IPS-20b (cell line): ENCODE measurements around the gene HYAL1.
A peak's percentile ranks its signal among the peaks of the same experiment; 100 is the strongest.

Experiments
- H3K27ac ChIP-seq: one replicate; pipeline ENCODE4 v1.5.1; 2013; ENCODE audit warnings: low read length
- H3K27me3 ChIP-seq: 2 replicates; pipeline ENCODE4 v1.6.1; 2013; ENCODE audit warnings: mild to moderate bottlenecking, low read length, inconsistent platforms; ENCODE audit not compliant: insufficient read depth
- H3K36me3 ChIP-seq: 2 replicates; pipeline ENCODE4 v1.6.1; 2013; ENCODE audit warnings: low read depth, mild to moderate bottlenecking, inconsistent platforms, low read length, moderate library complexity; ENCODE audit not compliant: insufficient read depth
- H3K4me1 ChIP-seq: 2 replicates; pipeline ENCODE4 v1.6.1; 2013; ENCODE audit warnings: mild to moderate bottlenecking, control low read depth, inconsistent platforms, low read length, moderate library complexity; ENCODE audit not compliant: insufficient read depth
- H3K4me3 ChIP-seq: 2 replicates; pipeline ENCODE4 v1.5.1; 2013; ENCODE audit warnings: mild to moderate bottlenecking, low read length, inconsistent platforms
- H3K9ac ChIP-seq: 2 replicates; pipeline ENCODE4 v1.6.1; 2013; ENCODE audit warnings: low read depth, mild to moderate bottlenecking, inconsistent platforms, low read length, moderate library complexity
- H3K9me3 ChIP-seq: 2 replicates; pipeline ENCODE4 v1.6.1; 2013; ENCODE audit warnings: mild to moderate bottlenecking, low read depth, low read length, inconsistent platforms; ENCODE audit not compliant: insufficient read depth

HYAL1 gene

DNA sequence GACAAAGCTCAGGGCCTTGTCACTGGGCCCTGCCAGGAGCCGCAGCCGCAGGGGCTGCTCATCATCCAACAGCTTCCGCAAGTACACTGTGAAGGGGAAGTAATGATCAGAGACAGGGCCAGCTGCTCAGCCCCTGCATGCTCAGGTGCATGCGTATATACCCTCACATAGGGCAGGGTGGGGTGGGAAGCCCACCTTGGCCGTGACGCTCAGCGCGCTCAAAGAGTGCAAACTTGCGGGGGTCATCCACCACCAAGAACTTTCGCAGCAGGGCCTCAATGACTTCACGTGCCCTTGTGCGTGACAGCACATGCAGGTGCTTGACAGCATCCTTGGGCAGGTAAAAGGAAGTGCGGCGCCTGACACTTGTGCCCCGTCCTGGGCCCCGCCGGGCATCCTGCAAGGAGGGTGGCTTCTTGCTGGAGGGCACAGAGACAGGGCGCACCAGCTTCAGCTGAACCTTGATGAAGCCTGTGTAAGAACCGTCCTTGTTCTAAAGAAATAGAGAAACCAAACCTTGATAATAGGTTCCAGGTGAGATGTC lies 28.1 kb upstream of the HYAL1 start:
- Histone ChIP-seq H3K27ac (no peak overlapping the region), H3K27me3 (no peaks in the 10 kb centered on the region), H3K4me1 (no peaks in the 10 kb centered on the region; the same call in 1 of the 2 replicates), H3K4me3 (no peak overlapping the region), H3K36me3 (peaks cover 48% of the 10 kb centered on the region), H3K9ac (no peak overlapping the region), H3K9me3 (no peaks in the 10 kb centered on the region)

DNA sequence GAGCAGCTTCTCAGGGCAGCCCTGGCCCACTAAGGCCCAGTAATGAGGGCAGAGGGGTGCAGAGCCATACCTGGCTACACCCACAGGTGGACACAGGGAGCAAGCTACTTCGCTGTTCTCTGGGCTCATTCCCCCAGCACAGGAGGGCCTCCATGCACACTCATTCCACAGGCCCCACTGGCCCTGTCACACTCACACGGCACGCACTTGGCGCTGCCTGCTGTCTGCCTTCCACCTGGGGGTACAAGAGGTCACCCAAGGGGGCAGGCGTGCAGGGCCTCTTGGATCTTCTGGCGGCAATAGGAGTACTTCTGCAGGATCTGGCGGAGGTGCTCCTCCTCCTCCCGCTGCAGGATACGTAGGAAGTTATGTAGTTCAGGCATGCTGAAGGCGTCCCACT lies 27.0 kb upstream of the HYAL1 start:
- Histone ChIP-seq H3K9ac (no peak overlapping the region), H3K27me3 (no peaks in the 10 kb centered on the region), H3K4me3 (no peak overlapping the region), H3K27ac (no peak overlapping the region), H3K36me3 (peaks cover 56% of the 10 kb centered on the region), H3K9me3 (no peaks in the 10 kb centered on the region), H3K4me1 (no peaks in the 10 kb centered on the region; the same call in 1 of the 2 replicates)

DNA sequence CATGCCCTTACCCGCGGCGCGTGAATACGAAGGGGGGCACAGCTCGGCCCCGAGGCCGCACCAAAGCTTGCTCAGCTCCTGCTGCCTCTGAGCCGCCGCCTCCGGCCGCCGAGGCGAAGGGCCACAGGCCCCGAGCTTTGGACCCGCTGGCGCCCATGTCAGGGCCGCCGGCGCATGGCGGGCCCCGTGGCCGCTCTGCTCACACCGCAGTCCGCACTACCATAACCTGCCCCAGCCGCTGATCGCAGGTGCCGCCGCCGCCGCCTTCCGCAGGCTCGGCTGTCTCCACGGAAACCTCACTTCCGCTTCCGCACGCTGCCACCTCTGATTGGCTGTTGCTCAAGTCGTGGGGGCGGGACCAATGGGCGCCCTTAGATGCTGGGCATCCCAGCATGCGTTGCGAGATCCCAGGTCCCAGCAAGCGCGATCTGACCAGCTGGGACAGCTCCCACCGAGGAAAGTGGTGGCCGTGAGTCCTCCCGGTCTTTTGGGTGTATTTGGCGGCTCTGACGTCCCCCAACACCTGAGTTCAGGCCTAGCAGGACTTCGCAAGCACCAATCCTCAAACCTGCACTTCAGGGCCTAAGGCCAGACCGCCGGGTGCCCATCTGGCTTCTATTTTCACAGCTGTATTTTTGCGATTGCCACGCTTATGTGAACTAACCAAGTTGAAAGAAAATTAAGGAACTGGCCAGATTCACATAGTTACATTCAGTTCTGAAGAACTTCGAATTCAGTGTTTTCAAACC lies 24.7 kb upstream of the HYAL1 start, which contains the start of gene TUSC2:
TUSC2 (minus strand) TSS at position 281 of the 749 bp plus-strand sequence; CDS start at position 157, 124 bp downstream.
- H3K36me3 ChIP-seq = peaks cover 50% of the 10 kb centered on the region
- H3K4me1 ChIP-seq = peaks cover 4% of the 10 kb centered on the region; the same call in 1 of the 2 replicates
- peak within 1 kb of the TSS; percentile 90 for H3K4me3 ChIP-seq
- no peaks in the 10 kb centered on the region for H3K27me3 ChIP-seq
- peak within 1 kb of the TSS; percentile 87 for H3K9ac ChIP-seq
- H3K27ac ChIP-seq = no peak within 1 kb of the TSS
- H3K9me3 ChIP-seq = no peaks in the 10 kb centered on the region

DNA sequence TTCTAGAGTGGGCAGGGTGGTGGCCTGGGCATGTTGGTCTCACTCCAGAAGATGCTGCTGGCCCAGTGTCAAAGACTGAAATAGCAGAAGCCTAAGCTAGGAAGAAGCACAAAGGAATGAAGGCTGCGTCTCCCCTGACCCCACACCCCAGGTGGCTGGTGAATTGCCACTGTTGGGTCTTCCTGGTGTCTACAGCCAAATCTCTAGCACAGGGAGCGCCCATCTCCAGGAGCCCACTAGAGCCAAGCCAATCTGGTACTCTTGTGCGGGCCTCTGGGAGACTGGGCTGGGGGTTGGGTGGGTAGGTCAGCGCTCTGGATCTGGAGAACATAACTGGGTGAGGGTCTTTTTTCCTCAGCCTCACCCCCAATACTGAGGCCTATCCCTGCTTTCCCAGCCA lies 23.8 kb upstream of the HYAL1 start:
- no peak overlapping the region for H3K27ac ChIP-seq
- peaks cover 45% of the 10 kb centered on the region for H3K36me3 ChIP-seq
- H3K4me1 ChIP-seq = peaks cover 7% of the 10 kb centered on the region; the same call in 1 of the 2 replicates

DNA sequence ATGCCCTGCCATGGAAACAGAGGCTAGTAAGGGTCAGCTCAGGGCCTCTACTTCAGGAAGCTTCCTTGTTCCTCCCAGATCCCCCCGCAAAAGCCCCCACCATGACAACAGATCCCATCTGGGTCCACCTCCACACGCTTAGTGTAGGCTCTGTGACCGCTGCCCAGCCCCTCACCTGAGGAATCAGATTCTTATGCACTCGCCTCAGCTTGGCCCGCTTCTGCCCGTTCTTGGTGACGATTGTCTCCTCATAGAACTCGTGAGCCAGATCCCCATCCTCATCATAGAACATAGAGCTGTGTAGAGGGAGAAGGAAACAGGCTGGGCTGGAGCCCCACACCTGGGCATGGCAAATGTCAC lies 22.8 kb upstream of the HYAL1 start:
- H3K36me3 ChIP-seq = peaks cover 36% of the 10 kb centered on the region
- no peaks in the 10 kb centered on the region for H3K27me3 ChIP-seq
- H3K4me1 ChIP-seq = peaks cover 7% of the 10 kb centered on the region; the same call in 1 of the 2 replicates
- H3K4me3 ChIP-seq = no peak overlapping the region
- H3K9me3 ChIP-seq = no peaks in the 10 kb centered on the region
- H3K9ac ChIP-seq = no peak overlapping the region
- H3K27ac ChIP-seq = no peak overlapping the region

More for the DNA sequence above, 23.8 kb upstream of the HYAL1 start:
- Histone ChIP-seq H3K9ac (peak overlapping the region; percentile 87), H3K9me3 (no peaks in the 10 kb centered on the region), H3K4me3 (peak overlapping the region; percentile 90), H3K27me3 (no peaks in the 10 kb centered on the region)

DNA sequence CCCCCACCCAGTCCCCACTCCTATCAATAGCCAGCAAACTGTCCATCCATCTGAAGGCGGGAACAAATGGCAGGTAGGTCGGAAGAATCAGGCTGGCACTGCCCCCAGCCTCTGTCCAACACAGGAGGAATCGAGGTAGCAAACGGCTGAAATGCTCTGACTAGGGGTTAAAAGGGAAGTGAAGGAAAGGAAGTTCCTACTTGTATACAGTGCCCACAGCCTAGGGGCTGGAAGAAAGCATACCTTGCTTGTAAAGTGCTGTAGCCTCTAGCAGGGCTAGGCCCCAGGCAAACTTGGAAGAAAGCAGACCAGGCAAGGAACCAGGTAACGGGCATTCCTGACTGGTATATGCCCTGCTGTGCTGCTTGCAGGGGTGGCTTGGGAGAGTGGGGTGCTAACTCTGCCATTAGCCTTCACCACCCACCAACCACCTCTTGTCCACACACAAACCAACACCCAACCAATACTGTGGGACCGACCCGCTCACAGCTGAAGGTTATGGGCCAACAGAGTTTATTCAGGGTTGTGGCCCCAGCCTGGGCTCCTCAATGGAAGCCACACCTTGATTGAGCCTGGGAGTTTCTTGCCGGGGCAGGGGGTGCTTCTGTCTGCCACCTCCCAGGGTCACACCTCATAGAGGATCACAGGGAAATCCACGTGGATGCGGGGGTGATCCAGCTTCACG lies 22.3 kb upstream of the HYAL1 start:
- H3K36me3 ChIP-seq = peaks cover 30% of the 10 kb centered on the region
- H3K9ac ChIP-seq = no peak overlapping the region
- no peaks in the 10 kb centered on the region for H3K27me3 ChIP-seq
- H3K27ac ChIP-seq = no peak overlapping the region
- no peak overlapping the region for H3K4me3 ChIP-seq
- peaks cover 7% of the 10 kb centered on the region; the same call in 1 of the 2 replicates for H3K4me1 ChIP-seq
- no peaks in the 10 kb centered on the region for H3K9me3 ChIP-seq

DNA sequence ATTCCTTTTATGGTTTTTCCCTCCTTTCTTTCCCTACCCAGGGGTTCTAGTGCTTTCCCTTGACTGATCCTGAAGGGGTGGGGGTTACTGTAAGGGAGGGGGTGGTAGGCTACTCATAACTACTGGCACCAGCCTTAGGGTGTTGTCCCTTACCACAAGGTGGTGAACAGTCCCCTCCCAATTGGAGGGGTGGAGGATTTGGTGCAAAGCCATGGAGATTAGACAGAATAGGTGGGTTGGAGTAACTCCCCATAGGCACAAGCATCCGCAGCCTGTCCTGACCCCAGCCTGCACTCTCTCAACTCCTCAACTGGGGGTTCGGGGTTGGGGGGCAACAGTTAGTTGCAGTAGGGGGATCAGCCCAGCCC lies 21.7 kb upstream of the HYAL1 start:
- Histone ChIP-seq H3K27ac (no peak overlapping the region), H3K36me3 (peaks cover 25% of the 10 kb centered on the region), H3K27me3 (no peaks in the 10 kb centered on the region), H3K4me3 (no peak overlapping the region), H3K9me3 (no peaks in the 10 kb centered on the region), H3K9ac (no peak overlapping the region), H3K4me1 (peaks cover 7% of the 10 kb centered on the region; the same call in 1 of the 2 replicates)

DNA sequence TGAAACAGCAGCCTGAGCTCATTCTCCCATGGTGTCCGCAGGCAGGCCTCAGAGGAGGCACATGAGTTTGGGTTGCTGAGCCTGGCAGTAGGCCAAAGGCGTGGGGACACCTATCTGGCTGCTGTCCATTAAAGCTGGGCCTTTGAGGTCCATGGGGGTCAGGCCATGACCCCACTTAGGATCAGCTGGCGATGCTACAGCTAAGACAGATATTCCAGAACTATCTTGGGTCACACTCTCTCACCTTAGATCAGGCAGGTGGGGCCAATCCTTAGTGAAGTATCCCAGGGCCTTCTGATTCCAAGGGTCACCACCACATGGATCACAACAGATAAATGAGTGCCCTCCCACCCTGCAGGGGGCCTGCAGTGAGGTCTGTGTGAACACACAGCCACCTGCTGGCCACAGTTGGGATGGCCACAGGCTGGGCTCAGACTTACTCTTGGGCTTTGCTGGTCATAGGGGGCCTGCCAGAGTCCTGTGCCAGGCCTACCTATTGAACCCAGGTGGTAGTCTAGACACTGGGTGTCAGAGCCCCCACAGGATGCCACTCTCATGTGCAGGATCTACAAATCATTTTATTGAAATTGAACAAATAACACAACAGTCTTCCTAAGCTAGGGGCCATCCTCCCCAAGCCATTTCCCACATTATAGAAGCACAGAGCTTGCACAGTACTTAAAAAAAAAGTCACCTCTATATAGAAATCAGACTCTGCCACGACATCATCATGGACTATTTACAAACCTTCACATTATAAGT lies 21.2 kb upstream of the HYAL1 start:
- Histone ChIP-seq H3K4me3 (no peak overlapping the region), H3K4me1 (peaks cover 7% of the 10 kb centered on the region; the same call in 1 of the 2 replicates), H3K27ac (no peak overlapping the region), H3K9me3 (no peaks in the 10 kb centered on the region), H3K9ac (no peak overlapping the region), H3K27me3 (no peaks in the 10 kb centered on the region), H3K36me3 (peaks cover 25% of the 10 kb centered on the region)

DNA sequence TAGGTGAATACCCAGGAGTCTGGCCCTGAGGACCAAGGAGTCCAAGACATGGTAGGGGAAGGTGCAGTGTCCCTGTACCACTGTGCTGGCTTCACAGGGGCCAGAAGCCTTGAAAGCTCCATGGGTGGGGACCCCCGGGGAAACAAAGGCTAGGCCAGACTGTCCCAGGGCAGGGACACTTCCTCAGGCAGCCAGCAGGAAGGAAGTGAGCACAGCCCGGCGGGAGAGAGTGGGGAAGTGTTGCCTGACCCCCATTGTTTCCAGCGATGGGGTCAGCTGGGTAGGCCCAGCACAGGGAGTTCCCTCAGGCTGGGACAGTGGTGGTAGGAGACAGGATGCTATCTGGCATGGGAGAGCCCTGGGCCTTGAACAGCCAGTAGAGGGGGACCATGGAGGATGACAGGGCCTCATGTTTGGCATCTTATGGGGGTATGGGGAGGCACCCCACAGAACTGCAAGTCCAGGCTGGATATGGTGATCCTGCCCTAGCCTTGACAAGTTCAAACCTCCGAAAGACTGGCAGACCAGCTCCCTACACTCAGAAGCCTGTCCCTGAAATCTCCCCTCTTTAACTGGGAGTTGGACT lies 20.3 kb upstream of the HYAL1 start:
- no peak overlapping the region for H3K27ac ChIP-seq
- H3K4me3 ChIP-seq = no peak overlapping the region
- H3K27me3 ChIP-seq = no peaks in the 10 kb centered on the region
- H3K4me1 ChIP-seq = peaks cover 7% of the 10 kb centered on the region; the same call in 1 of the 2 replicates
- no peaks in the 10 kb centered on the region for H3K9me3 ChIP-seq
- peaks cover 29% of the 10 kb centered on the region for H3K36me3 ChIP-seq
- H3K9ac ChIP-seq = no peak overlapping the region; the same call in 1 of the 2 replicates

DNA sequence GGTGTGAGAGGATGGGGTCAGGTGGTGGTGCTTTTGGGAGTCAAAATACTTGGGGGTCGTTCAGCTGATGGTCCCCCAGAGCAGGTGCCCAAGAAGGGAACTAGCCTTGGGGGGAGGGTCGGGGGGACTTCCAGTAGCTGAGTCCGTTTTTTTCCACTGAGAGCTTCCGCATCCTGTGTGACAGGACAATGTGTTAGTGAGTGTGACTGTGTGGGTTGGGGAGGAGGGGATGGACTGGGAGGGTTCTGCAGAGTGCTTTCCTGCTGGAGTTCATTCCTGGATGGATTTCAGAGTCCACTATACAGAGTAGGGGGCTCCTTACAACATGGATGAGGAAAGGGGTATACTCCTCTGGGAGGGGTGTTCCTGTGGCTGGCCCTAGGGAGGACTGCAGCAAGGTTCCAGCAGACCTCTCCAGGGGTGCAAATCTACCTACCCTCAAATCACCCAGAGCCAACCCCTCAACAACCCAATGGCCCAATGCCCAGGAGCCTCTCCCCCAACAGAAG lies 19.8 kb upstream of the HYAL1 start:
- Histone ChIP-seq H3K36me3 (peaks cover 35% of the 10 kb centered on the region), H3K27me3 (no peaks in the 10 kb centered on the region), H3K4me1 (peaks cover 7% of the 10 kb centered on the region; the same call in 1 of the 2 replicates), H3K9me3 (no peaks in the 10 kb centered on the region), H3K9ac (peak overlapping the region; percentile 99; the same call in 1 of the 2 replicates), H3K4me3 (peak overlapping the region; percentile 100; the same call in 1 of the 2 replicates), H3K27ac (no peak overlapping the region)
